GM08714 (cell line): ENCODE measurements around the gene MAGI1.

Source experiments
- H3K4me3 ChIP-seq: fragments of 200-500 bp; sonication (Bioruptor generic); 2 replicates; pipeline ENCODE4 v1.5.1; 2014; ENCODE audit warnings: mild to moderate bottlenecking, low read length, inconsistent platforms
- ZNF274 ChIP-seq: IDR thresholded peaks from 2 replicates; pipeline ENCODE4 v1.6.1; 2012; ENCODE audit warnings: mild to moderate bottlenecking, low read depth, low read length

Gene MAGI1

GRCh38 chr3:65335587-65335986 lies 703.1 kb downstream of the MAGI1 start:
- no peak for TF ChIP-seq ZNF274
- H3K4me3 ChIP-seq: no peak overlapping the region

DNA sequence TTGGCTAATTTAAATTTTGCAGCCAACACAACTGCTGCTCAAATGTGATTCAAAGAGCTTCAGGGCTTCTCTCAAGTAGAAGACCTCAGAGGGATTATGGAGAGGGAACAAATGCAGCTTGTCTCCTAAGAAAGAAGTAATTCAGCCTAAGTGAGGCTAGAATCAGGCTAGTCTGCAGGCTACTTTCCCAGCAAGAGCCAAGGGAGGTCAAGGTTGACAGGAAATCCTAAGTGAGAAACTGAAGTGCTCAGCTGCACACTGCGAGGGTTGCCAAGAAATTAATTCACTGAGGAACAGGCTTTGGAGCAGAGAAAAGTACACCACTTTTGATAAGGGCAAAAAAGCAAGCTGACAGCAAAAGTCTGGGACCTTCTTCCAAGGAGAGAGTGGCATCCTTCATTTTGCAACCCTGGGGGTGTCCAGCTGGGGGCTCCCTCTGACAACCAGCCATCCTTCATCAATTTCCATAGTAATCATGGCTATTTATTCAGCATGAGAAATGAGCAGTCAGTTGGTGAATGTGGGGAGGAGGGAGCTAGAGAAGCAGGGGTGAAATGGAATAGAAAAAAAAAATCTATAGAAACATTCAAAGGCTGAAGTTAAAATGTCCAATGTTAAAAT lies 704.6 kb downstream of the MAGI1 start:
- no peak overlapping the region for H3K4me3 ChIP-seq

DNA sequence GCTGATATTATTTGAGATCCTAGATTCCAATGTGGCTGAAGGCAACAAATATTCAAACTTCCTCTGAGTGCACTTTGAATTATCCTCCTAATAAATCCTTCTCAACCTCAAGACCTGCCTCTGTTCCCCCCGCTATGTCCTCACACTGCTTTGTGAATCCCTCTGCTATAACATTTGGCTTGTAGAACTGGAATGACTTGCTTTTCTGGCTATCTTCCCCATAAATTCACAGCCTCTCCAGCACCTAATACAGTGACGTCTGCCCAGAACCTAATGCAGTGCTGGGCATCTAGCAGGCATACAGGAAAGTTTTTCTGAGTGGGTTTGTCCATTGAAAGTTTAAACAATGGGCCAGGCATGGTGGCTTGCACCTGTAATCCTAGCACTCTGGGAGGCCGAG lies 707.0 kb downstream of the MAGI1 start:
- no peak overlapping the region for H3K4me3 ChIP-seq
- no peak for TF ChIP-seq ZNF274

More for the DNA sequence above, 704.6 kb downstream of the MAGI1 start:
- TF ChIP-seq ZNF274: no peak

GRCh38 chr3:65330072-65330471 lies 708.6 kb downstream of the MAGI1 start:
- TF ChIP-seq ZNF274: no peak

GRCh38 chr3:65328148-65328547 lies 710.6 kb downstream of the MAGI1 start:
- TF ChIP-seq ZNF274: no peak
- no peak overlapping the region for H3K4me3 ChIP-seq

More at GRCh38 chr3:65330072-65330471, 708.6 kb downstream of the MAGI1 start:
- no peak overlapping the region for H3K4me3 ChIP-seq

DNA sequence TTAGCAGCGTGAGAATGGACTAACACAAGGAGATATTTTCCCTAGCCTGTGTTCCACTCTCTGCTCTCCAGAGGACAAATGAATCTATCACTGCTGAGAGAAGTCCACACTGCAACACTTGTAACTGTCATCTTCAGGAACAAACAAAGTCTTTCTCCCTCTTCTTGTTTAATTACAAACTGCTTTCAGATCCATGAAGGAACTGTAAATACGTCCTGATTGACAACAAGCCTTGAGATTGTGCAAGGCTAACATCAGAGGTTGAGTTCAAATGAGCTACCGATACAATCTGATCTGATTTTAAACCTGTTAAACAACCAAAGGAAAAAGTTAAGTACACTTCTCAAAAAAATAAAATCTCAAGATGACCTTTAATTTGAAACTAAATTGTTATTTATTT lies 712.1 kb downstream of the MAGI1 start:
- no peak overlapping the region for H3K4me3 ChIP-seq
- TF ChIP-seq ZNF274: no peak

DNA sequence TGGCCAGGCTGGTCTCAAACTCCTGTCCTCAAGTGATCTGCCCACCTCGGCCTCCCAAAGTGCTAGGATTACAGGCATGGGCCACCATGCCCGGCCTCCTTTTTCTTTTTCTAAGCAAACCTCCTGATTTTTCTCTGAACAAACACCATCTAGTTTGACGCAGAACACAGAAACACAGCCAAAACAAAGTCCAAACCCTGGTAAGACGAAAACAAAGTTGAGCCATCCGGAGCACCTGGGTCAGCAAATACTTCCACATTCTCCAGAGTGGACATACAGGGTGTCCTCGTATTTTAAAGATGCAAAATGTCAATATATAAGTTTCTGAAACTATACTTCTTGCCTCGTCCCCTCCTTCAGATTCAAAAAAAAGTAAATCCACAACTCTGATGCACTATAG lies 715.8 kb downstream of the MAGI1 start:
- no peak for TF ChIP-seq ZNF274
- no peak overlapping the region for H3K4me3 ChIP-seq

GRCh38 chr3:65318231-65318630 lies 720.5 kb downstream of the MAGI1 start:
- no peak overlapping the region for H3K4me3 ChIP-seq
- no peak for TF ChIP-seq ZNF274

- H3K4me3 ChIP-seq: no peak overlapping the region
- no peak for TF ChIP-seq ZNF274
Observed at GRCh38 chr3:65314916-65315315, 723.8 kb downstream of the MAGI1 start.

GRCh38 chr3:65314269-65314668 lies 724.4 kb downstream of the MAGI1 start:
- H3K4me3 ChIP-seq: no peak overlapping the region
- TF ChIP-seq ZNF274: no peak

DNA sequence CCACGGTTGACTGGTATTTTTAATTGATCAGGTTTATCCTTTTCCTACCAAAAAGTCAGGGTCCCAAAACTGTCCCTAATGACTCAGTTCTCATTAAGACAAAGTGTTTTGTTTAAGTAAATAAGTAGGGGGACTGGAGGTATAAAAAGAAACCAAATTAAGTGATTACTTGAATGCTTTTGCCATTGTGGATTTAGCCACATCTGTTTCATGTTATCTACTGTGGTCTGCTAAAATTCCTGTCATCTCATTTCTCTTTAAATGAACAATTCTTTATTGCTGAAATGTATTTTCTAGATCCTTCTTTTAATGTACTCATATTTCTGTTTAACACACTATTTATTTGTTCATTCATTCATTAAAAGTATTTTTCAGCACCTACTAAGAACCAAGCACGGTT lies 725.1 kb downstream of the MAGI1 start:
- no peak for TF ChIP-seq ZNF274
- no peak overlapping the region for H3K4me3 ChIP-seq

- H3K4me3 ChIP-seq: no peak overlapping the region
- TF ChIP-seq ZNF274: no peak
Observed at GRCh38 chr3:65305836-65306235, 732.9 kb downstream of the MAGI1 start.
